Psoas muscle (tissue), 8 donors: Measurements from ENCODE around the gene PIGT. TPM values are rescaled to one million over a fixed set of nuclear protein-coding genes. Genes with fewer than 3 reads are reported as not detected.
A peak's percentile ranks its signal among the peaks of the same experiment; 100 is the strongest.

Source experiments
- ATAC-seq, 4 donors: fragments of 200-7000 bp; cut with Tn5 transposase; one replicate each; pipeline ENCODE4 v1.9.1; 2020; ENCODE audit warnings: moderate library complexity in 3 of 4, mild to moderate bottlenecking in 2 of 4
- DNase-seq, 2 donors: peaks; one replicate each; pipeline ENCODE4 v3.0.0-alpha.2; 2020
- H3K27ac ChIP-seq: fragments of 200-600 bp; one replicate; pipeline ENCODE4 v1.8.0; 2022
- H3K27me3 ChIP-seq, 3 donors: fragments of 200-600 bp in 1 of 3; one replicate each; pipeline versions ENCODE4 v1.6.1 to v1.8.0; 2013 to 2022; ENCODE audit warnings: low read length in 2 of 3, mild to moderate bottlenecking in 2 of 3, moderate library complexity in 1 of 3; ENCODE audit not compliant: insufficient read depth in 3 of 3
- H3K36me3 ChIP-seq, 2 donors: fragments of 200-600 bp in 1 of 2; one replicate each; pipeline versions ENCODE4 v1.6.1 to v1.8.0; 2013 to 2022; ENCODE audit warnings: low read depth in 1 of 2, mild to moderate bottlenecking in 1 of 2, moderate library complexity in 1 of 2; ENCODE audit not compliant: insufficient read depth in 1 of 2
- H3K4me1 ChIP-seq: fragments of 200-600 bp; one replicate; pipeline ENCODE4 v1.8.0; 2022
- H3K4me3 ChIP-seq: fragments of 200-600 bp; one replicate; pipeline ENCODE4 v1.8.0; 2022; ENCODE audit warnings: mild to moderate bottlenecking
- H3K9me3 ChIP-seq: fragments of 200-600 bp; one replicate; pipeline ENCODE4 v1.8.0; 2022
- CTCF ChIP-seq: fragments of 200-600 bp; IDR thresholded peaks from one replicate; pipeline ENCODE4 v1.8.0; 2022; ENCODE audit warnings: antibody characterized with exemption
- WGBS, 3 donors: extraction: QIAGEN DNeasy Blood & Tissue Kit; methylation state at CpG; one replicate each; pipeline versions ENCODE4 v1.1.6 to v1.1.7; 2013; 5-methylcytosine and 5-hydroxymethylcytosine counted together
- intact Hi-C, 2 donors: fragments of 100-400 bp; cut with DNase I; formaldehyde crosslinking; loops; one replicate each; pipeline versions ENCODE4 v1.11.0 to v1.14.2; 2022
- polyA plus RNA-seq, 3 donors: library from polyadenylated mRNA; stranded (reverse); fragments of 200-250 nt; gene quantifications; one replicate each; pipeline ENCODE4 v1.2.3, GENCODE V29; 2013
- total RNA-seq, 4 donors: library from RNA; stranded (reverse); fragmentation: NEBNext Ultra II Directional in 2 of 4; extraction: Animal tissue kit (Norgen Biotek cat#: 25700) in 2 of 4; gene quantifications; one replicate each; pipeline versions ENCODE4 v1.2.1 to v1.2.4, GENCODE V29; 2021 to 2023
- donor health status: healthy with polysubstance abuse.
- donor health status: DM: no; HTN: no; CAD: no; lungs with moderate emphysema.
- donor health status: Bipolar disorder and iron deficiency.
- donor health status: healthy.
- donor health status: DM: yes; HTN: yes; CAD: no.
- donor health status: DM: no; HTN: no; CAD: no.
- donor health status: DM: no; HTN: no; CAD: no.
- donor health status: DM: yes; HTN: yes; CAD: no.

PIGT gene
- total and polyA plus RNA-seq, 7 donors, result 48.0 to 113 (median 58.8) TPM

GRCh38 chr20:45373353-45374100 is 42.4 kb upstream of the PIGT start:
- H3K27ac ChIP-seq, result peak overlapping the region; percentile 57
- H3K9me3 ChIP-seq, result no peaks in the 10 kb centered on the region
- ATAC-seq (peak; percentile 86 to 94 (median 88)), DNase-seq (peak; percentile 89 to 95)
- peak overlapping the region; percentile 63 for H3K4me3 ChIP-seq
- H3K36me3 ChIP-seq, result peaks cover under 1 to 7% of the 10 kb centered on the region in 2 donors
- WGBS, 3 donors, result 10 to 13% (median 10%) methylated on average over 33 to 38 of the region's 38 CpGs
- intact Hi-C loops, result loop anchor here (1.0 to 5.0 kb wide), 6 partner anchors 34 to 64 kb away; partner anchors contain the start of gene PIGT (in 1 of the 2)
- no peaks in the 10 kb centered on the region for H3K4me1 ChIP-seq
- H3K27me3 ChIP-seq, result no peaks in the 10 kb centered on the region
- peak; percentile 83 for TF ChIP-seq CTCF

- peaks cover 0 to 4% of the 10 kb centered on the region in 2 donors for H3K36me3 ChIP-seq
- TF ChIP-seq CTCF, result no peak
- no peaks in the 10 kb centered on the region for H3K27me3 ChIP-seq
- intact Hi-C loops, result loop anchor here (1.0 to 5.0 kb wide), 6 partner anchors 33 to 63 kb away; partner anchors contain the start of gene PIGT (in 1 of the 2)
- H3K27ac ChIP-seq, result peak overlapping the region; percentile 57
- ATAC-seq (no peak), DNase-seq (no peak)
- no peaks in the 10 kb centered on the region for H3K4me1 ChIP-seq
- WGBS, 3 donors, result 65 to 72% (median 69%) methylated on average over 9 of the region's 9 CpGs
- H3K9me3 ChIP-seq, result no peaks in the 10 kb centered on the region
- peak overlapping the region; percentile 63 for H3K4me3 ChIP-seq
Measured at GRCh38 chr20:45374101-45374467, 41.9 kb upstream of the PIGT start.

GRCh38 chr20:45374966-45375365 is 41.0 kb upstream of the PIGT start:
- 88 to 90% (median 89%) methylated on average over 14 of the region's 14 CpGs for WGBS, 3 donors
- H3K9me3 ChIP-seq, result no peaks in the 10 kb centered on the region
- H3K36me3 ChIP-seq, result peaks cover 0 to 4% of the 10 kb centered on the region in 2 donors
- TF ChIP-seq CTCF, result no peak
- H3K27ac ChIP-seq, result no peak overlapping the region
- no peak for DNase-seq
- no peaks in the 10 kb centered on the region for H3K4me1 ChIP-seq
- no peak overlapping the region for H3K4me3 ChIP-seq
- intact Hi-C loops, result loop anchor here (1.0 to 5.0 kb wide), 6 partner anchors 32 to 62 kb away; partner anchors contain the start of gene PIGT (in 1 of the 2)
- H3K27me3 ChIP-seq, result no peaks in the 10 kb centered on the region
- ATAC-seq, result no peak

GRCh38 chr20:45377269-45377668 is 38.7 kb upstream of the PIGT start:
- WGBS, 3 donors, result 66 to 71% (median 69%) methylated on average over 11 of the region's 11 CpGs
- no peak for TF ChIP-seq CTCF
- Histone ChIP-seq H3K4me3 (no peak overlapping the region), H3K27ac (no peak overlapping the region), H3K27me3 (no peaks in the 10 kb centered on the region), H3K4me1 (no peaks in the 10 kb centered on the region), H3K9me3 (no peaks in the 10 kb centered on the region), H3K36me3 (peaks cover 0 to 4% of the 10 kb centered on the region in 2 donors)
- intact Hi-C loops, result no loop called here
- DNase-seq, result no peak
- ATAC-seq, result no peak
